NOMO-1 treated with dmso at 0.1 percent for 144 hours (cell line): ENCODE data around the gene RPIA.
"Not testable (repeated sequence)": the region's sequence is repeated elsewhere in the genome, so short reads cannot be mapped to it uniquely, and the experiment has no call there.

Experiments used
- DNase-seq: peaks from one replicate; lab custom pipeline; 2025; ENCODE audit not compliant: unreplicated experiment; lab: John Stamatoyannopoulos, UW

Gene RPIA

GRCh38 chr2:88691339-88692183, at the start of gene RPIA:
Gene RPIA, plus strand, starts transcription at chr2:88691673. Its CDS starts 26 bp downstream, at chr2:88691699.
- peak; percentile 99 for DNase-seq

- no peak for DNase-seq
These were observed 49.2 kb upstream of the RPIA start for GRCh38 chr2:88642278-88642677.

- not testable (repeated sequence) for DNase-seq
These were observed 46.1 kb upstream of the RPIA start for GRCh38 chr2:88645291-88645882.

GRCh38 chr2:88651646-88652045, 39.8 kb upstream of the RPIA start:
- DNase-seq, result no peak

GRCh38 chr2:88654714-88655113, 36.8 kb upstream of the RPIA start:
- no peak for DNase-seq

GRCh38 chr2:88656690-88657089, 34.8 kb upstream of the RPIA start:
- no peak for DNase-seq

- no peak for DNase-seq
These were observed 34.3 kb upstream of the RPIA start for GRCh38 chr2:88657131-88657530.

- DNase-seq, result no peak
These were observed 33.1 kb upstream of the RPIA start for GRCh38 chr2:88658326-88658725.

GRCh38 chr2:88658881-88659537, 32.5 kb upstream of the RPIA start:
- no peak for DNase-seq

GRCh38 chr2:88659538-88659915, 31.9 kb upstream of the RPIA start:
- DNase-seq, result no peak

- DNase-seq, result no peak
These were observed 30.9 kb upstream of the RPIA start for GRCh38 chr2:88660622-88661021.

GRCh38 chr2:88666576-88666975, 24.9 kb upstream of the RPIA start:
- no peak for DNase-seq

- DNase-seq, result no peak
These were observed 24.3 kb upstream of the RPIA start for GRCh38 chr2:88667219-88667618.

GRCh38 chr2:88668862-88669261, 22.6 kb upstream of the RPIA start:
- no peak for DNase-seq

- DNase-seq, result no peak
These were observed 21.8 kb upstream of the RPIA start for GRCh38 chr2:88669482-88670214.

GRCh38 chr2:88671786-88672427, 19.6 kb upstream of the RPIA start:
- peak; percentile 17 for DNase-seq

GRCh38 chr2:88673363-88673762, 18.1 kb upstream of the RPIA start:
- no peak for DNase-seq

GRCh38 chr2:88680266-88680902, 11.1 kb upstream of the RPIA start:
- DNase-seq, result no peak

GRCh38 chr2:88680916-88681315, 10.6 kb upstream of the RPIA start:
- no peak for DNase-seq
